ENCODE data around the gene RAP1A.

GRCh38 chr1:111570781-111571181 lies 48.8 kb upstream of the RAP1A start:
- TF ChIP-seq EZH2 (IDR thresholded peaks at IDR 0.05; ENCODE audit: borderline replicate concordance, low read depth, low read length, poor library complexity, severe bottlenecking) (no peak), CTCF (conservative IDR thresholded peaks at IDR 0.05; ENCODE audit: low read depth, low read length) (peak; percentile 49)

All from A673 (cell line).